Stomach (tissue), 4 donors: ENCODE data around the gene CHPF2.

Source experiments
- CTCF ChIP-seq, 7 experiments: fragments of 450-650 bp in 4 of 7; fragments of 200-600 bp in 3 of 7; sonication (generic) in 3 of 7; IDR thresholded peaks; one replicate each; pipeline ENCODE4 v1.5.1; 2016 to 2019; ENCODE audit warnings: antibody characterized with exemption in 7 of 7, control low read depth in 2 of 7, mild to moderate bottlenecking in 1 of 7
- EP300 ChIP-seq: sonication (generic); formaldehyde crosslinking; IDR thresholded peaks from one replicate; pipeline ENCODE4 v1.6.1; 2017; ENCODE audit warnings: antibody characterized with exemption
- POLR2A ChIP-seq, 4 donors: fragments of 450-650 bp; IDR thresholded peaks; one replicate each; pipeline ENCODE4 v1.6.1; 2016; ENCODE audit warnings: antibody characterized with exemption in 4 of 4, control low read depth in 2 of 4, mild to moderate bottlenecking in 1 of 4, moderate library complexity in 1 of 4

GRCh38 chr7:151243408-151244195 is 11.3 kb downstream of the CHPF2 start:
- TF ChIP-seq CTCF (IDR thresholded peaks at IDR 0.05) (no peak), POLR2A (IDR thresholded peaks at IDR 0.05) (no peak), EP300 (no peak)
